ENCODE data around the gene PTPRF.

The PTPRF gene

GRCh38 chr1:43554444-43554992 is 23.8 kb downstream of the PTPRF start:
- DNase-seq = no peak

- no peak for DNase-seq
Measured at GRCh38 chr1:43556782-43557181, 26.1 kb downstream of the PTPRF start.

- DNase-seq = no peak
Measured at GRCh38 chr1:43557744-43558245, 27.1 kb downstream of the PTPRF start.

GRCh38 chr1:43558346-43558841 is 27.7 kb downstream of the PTPRF start:
- DNase-seq = no peak

- DNase-seq = no peak
Measured at GRCh38 chr1:43559714-43560113, 29.0 kb downstream of the PTPRF start.

- DNase-seq = no peak
Measured at GRCh38 chr1:43560286-43560685, 29.6 kb downstream of the PTPRF start.

GRCh38 chr1:43563876-43564539 is 33.3 kb downstream of the PTPRF start:
- no peak for DNase-seq

- no peak for DNase-seq
Measured at GRCh38 chr1:43564551-43565348, 34.1 kb downstream of the PTPRF start.

- peak in 1 of 4 experiments; percentile 5 for DNase-seq
Measured at GRCh38 chr1:43565600-43566360, 35.1 kb downstream of the PTPRF start.

- DNase-seq = no peak
Measured at GRCh38 chr1:43566382-43567044, 35.8 kb downstream of the PTPRF start.

GRCh38 chr1:43569175-43569574 is 38.5 kb downstream of the PTPRF start:
- DNase-seq = no peak

- DNase-seq = no peak
Measured at GRCh38 chr1:43570277-43570676, 39.6 kb downstream of the PTPRF start.

GRCh38 chr1:43570715-43571114 is 40.0 kb downstream of the PTPRF start:
- DNase-seq = no peak

- DNase-seq = no peak
Measured at GRCh38 chr1:43572084-43572483, 41.4 kb downstream of the PTPRF start.

- DNase-seq = no peak
Measured at GRCh38 chr1:43572538-43572937, 41.9 kb downstream of the PTPRF start.

GRCh38 chr1:43573066-43573800 is 42.5 kb downstream of the PTPRF start:
- no peak for DNase-seq

GRCh38 chr1:43576521-43576920 is 45.8 kb downstream of the PTPRF start:
- no peak for DNase-seq

GRCh38 chr1:43577655-43578542 is 47.2 kb downstream of the PTPRF start:
- DNase-seq = no peak

- DNase-seq = no peak
Measured at GRCh38 chr1:43580039-43580438, 49.4 kb downstream of the PTPRF start.

- no peak for DNase-seq
Measured at GRCh38 chr1:43582162-43582566, 51.5 kb downstream of the PTPRF start.

- no peak for DNase-seq
Measured at GRCh38 chr1:43583058-43583457, 52.4 kb downstream of the PTPRF start.

Data from activated naive CD4-positive, alpha-beta T cell (primary cell).